ENCODE data around the gene HIBADH. TPM values are rescaled to one million over a fixed set of nuclear protein-coding genes. Genes with fewer than 3 reads are reported as not detected.

The HIBADH gene
- total and polyA plus RNA-seq, 2 donors (not counting 3 experiments of a cell fraction or from before 2014, with no cell fraction given): 22.6 to 30.5 TPM

DNA sequence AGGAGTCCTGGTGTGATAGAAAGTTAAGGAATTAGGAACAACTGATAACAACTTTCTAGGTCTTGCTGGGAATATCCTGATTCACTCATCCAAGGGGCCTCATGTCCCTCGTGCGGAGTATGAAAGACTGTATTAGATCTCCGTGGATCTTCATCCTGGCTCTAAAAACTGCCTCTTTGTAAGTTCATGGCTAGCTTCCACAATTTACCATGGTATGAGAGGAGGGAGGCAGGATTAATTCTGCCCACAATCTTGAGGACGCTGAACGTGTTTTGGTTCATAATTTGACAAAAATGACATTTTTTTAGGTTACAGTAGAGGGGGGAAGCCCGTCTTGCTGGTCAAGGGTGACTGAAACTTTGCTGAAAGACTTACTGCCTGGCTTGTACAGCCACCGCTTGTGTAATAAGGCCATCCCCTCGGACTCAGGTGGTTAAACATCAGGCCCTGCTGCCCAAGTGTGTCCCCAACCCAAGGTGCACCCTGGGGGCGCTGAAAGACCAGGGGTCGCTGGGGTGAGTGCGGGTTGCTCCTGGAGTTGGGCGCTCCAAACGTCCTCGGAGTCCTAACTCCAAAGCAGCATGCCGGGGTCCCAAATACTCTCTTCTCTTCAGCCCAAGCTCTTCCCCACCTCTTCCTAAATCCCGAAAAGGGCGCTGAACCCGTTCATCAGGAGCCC is 733 bp downstream of the HIBADH start:
- Histone ChIP-seq H3K9me1 (replicated peaks; ENCODE audit: control insufficient read depth, extremely low read depth, insufficient read depth, low read length) (no peaks in the 10 kb centered on the region), H3K27ac (ENCODE audit: insufficient read depth, low read depth, low read length) (peak overlapping the region; percentile 74), H4K20me1 (replicated peaks; ENCODE audit: control insufficient read depth, extremely low read depth, insufficient read depth, low read length) (no peaks in the 10 kb centered on the region), H3K4me1 (ENCODE audit: control insufficient read depth, extremely low read depth, insufficient read depth, low read length) (peaks cover 7% of the 10 kb centered on the region), H3K9ac (replicated peaks; ENCODE audit: extremely low read depth, insufficient read depth, low read length) (peak overlapping the region; percentile 82), H3K27me3 (ENCODE audit: control insufficient read depth in 2 of 2, insufficient read depth in 2 of 2, low read length in 2 of 2) (no peaks in the 10 kb centered on the region), H3K79me2 (ENCODE audit: control insufficient read depth, insufficient read depth, low read length) (no peaks in the 10 kb centered on the region), H3K9me3 (replicated peaks; ENCODE audit: control insufficient read depth, insufficient read depth, low read length) (no peaks in the 10 kb centered on the region), H3K4me3 (replicated peaks in 1 of 3; ENCODE audit: insufficient read depth in 1 of 3, low read depth in 1 of 3, low read length in 3 of 3) (peak overlapping the region; percentile 44 to 83 (median 69)), H3K36me3 (ENCODE audit: control insufficient read depth in 2 of 2, extremely low read depth in 1 of 2, insufficient read depth in 2 of 2, low read length in 2 of 2) (no peaks in the 10 kb centered on the region), H2AFZ (ENCODE audit: low read depth, low read length) (peak overlapping the region; percentile 64), H3K4me2 (ENCODE audit: insufficient read depth, low read length) (peak overlapping the region; percentile 71)
- TF ChIP-seq POLR2AphosphoS5 (IDR thresholded peaks at IDR 0.05; ENCODE audit: insufficient read depth, low read depth, low read length) (no peak), EZH2 (IDR thresholded peaks at IDR 0.05; ENCODE audit: borderline replicate concordance, low read depth, low read length, severe bottlenecking) (no peak), FOS (IDR thresholded peaks at IDR 0.05; ENCODE audit: borderline replicate concordance, insufficient read depth, low read length) (no peak), GATA2 (IDR thresholded peaks at IDR 0.05; ENCODE audit: insufficient read depth, insufficient read length, low read depth, low read length) (no peak), MYC (IDR thresholded peaks at IDR 0.05; ENCODE audit: low read depth, low read length) (no peak), JUN (IDR thresholded peaks at IDR 0.05; ENCODE audit: borderline replicate concordance, insufficient read depth, insufficient read length, low read depth) (no peak), POLR2A (IDR thresholded peaks at IDR 0.05; ENCODE audit: low read depth, low read length) (no peak)
- TF ChIP-seq, protein P1, sequence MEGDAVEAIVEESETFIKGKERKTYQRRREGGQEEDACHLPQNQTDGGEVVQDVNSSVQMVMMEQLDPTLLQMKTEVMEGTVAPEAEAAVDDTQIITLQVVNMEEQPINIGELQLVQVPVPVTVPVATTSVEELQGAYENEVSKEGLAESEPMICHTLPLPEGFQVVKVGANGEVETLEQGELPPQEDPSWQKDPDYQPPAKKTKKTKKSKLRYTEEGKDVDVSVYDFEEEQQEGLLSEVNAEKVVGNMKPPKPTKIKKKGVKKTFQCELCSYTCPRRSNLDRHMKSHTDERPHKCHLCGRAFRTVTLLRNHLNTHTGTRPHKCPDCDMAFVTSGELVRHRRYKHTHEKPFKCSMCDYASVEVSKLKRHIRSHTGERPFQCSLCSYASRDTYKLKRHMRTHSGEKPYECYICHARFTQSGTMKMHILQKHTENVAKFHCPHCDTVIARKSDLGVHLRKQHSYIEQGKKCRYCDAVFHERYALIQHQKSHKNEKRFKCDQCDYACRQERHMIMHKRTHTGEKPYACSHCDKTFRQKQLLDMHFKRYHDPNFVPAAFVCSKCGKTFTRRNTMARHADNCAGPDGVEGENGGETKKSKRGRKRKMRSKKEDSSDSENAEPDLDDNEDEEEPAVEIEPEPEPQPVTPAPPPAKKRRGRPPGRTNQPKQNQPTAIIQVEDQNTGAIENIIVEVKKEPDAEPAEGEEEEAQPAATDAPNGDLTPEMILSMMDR (IDR thresholded peaks at IDR 0.05; ENCODE audit: extremely low read depth in 1 of 2, insufficient read depth in 1 of 2, low read depth in 1 of 2, low read length in 2 of 2): no peak
- ChIA-PET CTCF (interaction anchor here (1.0 to 1.7 kb wide), 12 partner anchors 11 to 466 kb away, joined by 3 to 18 read pairs (median 3); no protein-coding TSS in a partner anchor), POLR2A (no interaction called here)
- FAIRE-seq (peak; percentile 31), DNase-seq (ENCODE audit: low read depth, low spot score) (no peak)
- BruUV-seq (replicated peaks): no TSS peak
- intact Hi-C loops (cut with micrococcal nuclease): loop anchor here (1.0 to 2.0 kb wide), 3 partner anchors 21 to 473 kb away; no protein-coding TSS in a partner anchor
- dilution Hi-C loops (cut with MboI; ENCODE audit: extremely low pct_ligation_motif_present, low sequenced_read_pairs): no loop called here

All from endothelial cell of umbilical vein (primary cell).